ENCODE results near the gene SCNN1B.
"Not testable (repeated sequence)": the region's sequence is repeated elsewhere in the genome, so short reads cannot be mapped to it uniquely, and the experiment has no call there.

Gene SCNN1B

GRCh38 chr16:23290189-23291062 is 11.7 kb upstream of the SCNN1B start:
- DNase-seq: no peak

DNA sequence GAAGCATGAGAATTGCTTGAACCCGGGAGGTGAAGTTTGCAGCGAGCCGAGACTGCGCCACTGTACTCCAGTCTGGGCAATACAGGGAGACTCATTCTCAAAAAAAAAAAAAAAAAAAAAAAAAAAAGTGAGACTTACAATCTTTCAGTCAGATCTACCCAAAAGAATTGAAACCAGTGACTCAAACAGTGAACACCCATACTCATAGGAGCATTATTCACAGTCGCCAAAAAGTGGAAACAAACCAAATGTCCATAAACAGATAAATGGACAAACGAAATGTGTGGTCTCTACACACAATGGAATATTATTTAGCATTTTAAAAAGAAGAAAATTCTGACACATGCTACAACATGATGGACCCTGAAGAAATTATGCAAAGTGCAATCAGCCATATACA is 9.1 kb upstream of the SCNN1B start:
- DNase-seq: no peak

DNA sequence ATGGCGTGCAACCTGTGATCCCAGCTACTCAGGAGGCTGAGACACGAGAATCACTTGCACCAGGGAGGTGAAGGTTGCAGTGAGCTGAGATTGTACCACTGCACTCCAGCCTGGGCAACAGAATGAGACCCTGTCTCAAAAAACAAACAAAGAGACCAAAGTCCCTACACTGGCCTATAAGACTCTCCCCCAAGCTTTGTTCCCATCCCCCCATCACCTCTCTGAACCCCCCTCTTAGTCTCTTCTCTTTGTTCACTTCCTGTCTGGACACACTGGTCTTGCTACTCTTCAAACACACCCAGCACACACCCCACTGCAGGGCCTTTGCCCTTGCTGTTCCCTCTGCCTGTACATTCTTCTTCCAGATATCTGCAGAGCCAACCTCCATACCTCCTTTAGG is 7.8 kb upstream of the SCNN1B start:
- no peak for DNase-seq

- no peak for DNase-seq
Observed at GRCh38 chr16:23296994-23297393, 5.1 kb upstream of the SCNN1B start.

GRCh38 chr16:23298290-23298915 is 3.7 kb upstream of the SCNN1B start:
- no peak for DNase-seq

DNA sequence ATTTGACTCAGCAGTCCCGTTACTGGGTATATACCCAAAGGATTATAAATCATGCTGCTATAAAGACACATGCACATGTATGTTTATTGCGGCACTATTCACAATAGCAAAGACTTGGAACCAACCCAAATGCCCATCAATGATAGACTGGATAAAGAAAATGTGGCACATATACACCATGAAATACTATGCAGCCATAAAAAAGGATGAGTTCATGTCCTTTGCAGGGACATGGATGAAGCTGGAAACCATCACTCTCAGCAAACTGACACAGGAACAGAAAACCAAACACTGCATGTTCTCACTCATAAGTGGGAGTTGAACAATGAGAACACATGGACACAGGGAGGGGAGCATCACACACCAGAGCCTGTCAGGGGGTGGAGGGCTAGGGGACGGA is 2.3 kb upstream of the SCNN1B start:
- not testable (repeated sequence) for DNase-seq

GRCh38 chr16:23301251-23302044 is 654 bp upstream of the SCNN1B start:
- DNase-seq: no peak

- DNase-seq: no peak
Observed at GRCh38 chr16:23303685-23304084, 1.6 kb downstream of the SCNN1B start.

GRCh38 chr16:23304620-23305019 is 2.5 kb downstream of the SCNN1B start:
- no peak for DNase-seq

- no peak for DNase-seq
Observed at GRCh38 chr16:23306199-23307100, 4.3 kb downstream of the SCNN1B start.

DNA sequence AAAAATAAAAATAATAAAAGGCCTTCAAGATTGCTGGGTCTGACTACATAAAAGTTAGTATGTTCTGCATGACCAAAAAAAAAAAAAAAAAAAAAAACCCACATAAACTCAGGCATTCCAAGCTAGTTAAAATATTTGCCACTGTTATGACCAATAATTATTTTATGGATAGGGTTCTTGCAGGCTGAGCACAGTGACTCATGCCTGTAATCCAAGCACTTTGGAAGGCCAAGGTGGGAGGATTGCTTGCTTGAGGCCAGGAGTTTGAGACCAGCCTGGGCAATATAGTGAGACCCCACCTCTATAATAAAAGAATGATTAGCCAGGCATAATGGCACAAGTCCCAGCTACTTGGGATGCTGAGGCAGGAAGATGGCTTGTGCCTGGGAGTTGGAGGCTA is 8.1 kb downstream of the SCNN1B start:
- no peak for DNase-seq

DNA sequence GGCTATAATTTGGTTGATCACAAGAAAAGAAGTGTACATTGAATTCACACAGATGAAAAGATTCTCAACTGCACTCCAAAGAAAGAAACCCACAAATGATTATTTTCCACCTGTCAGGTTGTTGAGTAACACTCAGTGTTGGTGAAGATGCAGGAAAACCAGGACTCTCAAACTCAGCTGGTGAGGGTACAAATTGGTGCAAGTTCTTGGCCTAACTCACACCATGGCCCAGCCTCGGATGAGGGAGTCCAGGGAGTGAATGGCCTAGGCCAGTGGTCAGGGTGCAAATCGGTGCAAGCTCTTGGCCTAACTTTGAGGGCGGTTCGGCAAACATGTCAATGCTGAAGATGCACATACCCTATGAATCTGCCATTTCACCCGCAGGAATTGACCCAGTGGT is 8.6 kb downstream of the SCNN1B start:
- DNase-seq: no peak

DNA sequence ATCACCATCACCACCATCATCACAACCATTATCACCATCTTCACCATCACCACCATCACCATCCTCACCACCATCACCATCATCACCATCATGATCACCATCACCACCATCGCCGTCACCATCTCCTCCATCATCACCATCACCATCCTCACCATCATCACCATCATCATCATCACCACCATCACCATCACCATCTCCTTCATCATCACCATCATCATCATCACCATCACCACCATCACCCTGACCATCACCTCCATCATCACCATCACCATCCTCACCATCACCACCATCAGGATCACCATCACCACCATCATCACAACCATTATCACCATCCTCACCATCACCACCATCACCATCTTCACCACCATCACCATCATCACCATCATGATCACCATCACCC is 14.1 kb downstream of the SCNN1B start:
- DNase-seq: no peak

GRCh38 chr16:23316634-23317265 is 14.6 kb downstream of the SCNN1B start:
- no peak for DNase-seq

GRCh38 chr16:23317266-23317661 is 15.2 kb downstream of the SCNN1B start:
- DNase-seq: no peak

- DNase-seq: no peak
Observed at GRCh38 chr16:23317751-23318150, 15.6 kb downstream of the SCNN1B start.

DNA sequence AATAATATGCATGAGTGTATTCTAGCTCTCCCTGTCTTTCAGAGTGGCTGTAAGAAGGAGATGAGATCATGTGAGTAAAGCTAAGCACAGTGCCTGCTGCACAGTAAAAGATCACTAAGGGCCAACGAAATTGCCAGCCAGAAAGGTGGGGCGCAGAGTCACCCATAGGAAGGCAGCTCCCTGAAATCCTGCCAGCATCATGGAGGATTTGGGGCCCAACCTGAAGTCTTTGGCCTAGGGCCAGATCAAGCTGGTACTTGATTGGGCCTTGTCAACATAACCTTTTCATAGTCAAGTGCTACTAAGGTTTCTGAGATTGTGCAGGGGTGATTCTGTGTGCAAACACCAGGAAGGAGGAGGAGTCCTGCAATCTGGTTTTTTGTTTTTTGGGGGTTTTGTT is 16.5 kb downstream of the SCNN1B start:
- DNase-seq: no peak

DNA sequence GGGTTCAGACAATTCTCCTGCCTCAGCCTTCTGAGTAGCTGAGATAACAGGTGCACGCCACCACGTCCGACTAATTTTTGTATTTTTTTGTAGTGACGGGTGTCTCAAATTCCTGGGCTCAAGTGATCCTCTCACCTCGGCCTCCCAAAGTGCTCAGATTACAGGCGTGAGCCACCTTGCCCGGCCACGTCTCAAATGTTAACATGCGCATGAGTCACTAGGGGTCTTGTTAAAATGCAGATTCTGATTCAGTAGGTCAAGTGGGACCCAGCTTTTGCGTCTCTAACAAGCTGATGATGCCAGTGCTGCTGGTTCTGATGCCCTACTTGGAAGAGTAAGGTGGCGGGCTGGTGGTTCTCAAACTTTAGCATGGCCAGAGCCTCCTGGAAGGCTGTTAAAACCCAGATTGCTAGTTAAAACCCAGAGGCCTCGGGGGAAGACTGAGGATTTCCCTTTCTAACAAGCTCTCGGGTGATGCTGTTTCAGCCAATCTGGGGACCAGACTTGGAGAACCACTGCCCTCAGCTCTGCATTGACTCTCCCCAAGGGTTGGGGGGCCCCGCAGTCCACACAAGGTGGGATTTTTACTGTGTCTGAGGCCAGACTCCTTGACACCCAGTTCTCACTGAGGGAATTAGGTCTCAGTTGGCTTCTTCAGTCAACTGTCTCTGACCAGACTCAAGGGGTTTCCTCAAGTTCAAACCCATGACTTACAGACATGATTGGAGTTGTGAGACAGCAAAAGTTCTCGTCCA is 17.9 kb downstream of the SCNN1B start:
- no peak for DNase-seq

GRCh38 chr16:23320693-23321092 is 18.6 kb downstream of the SCNN1B start:
- DNase-seq: no peak

GRCh38 chr16:23321206-23321875 is 19.2 kb downstream of the SCNN1B start:
- DNase-seq: no peak
